Upper lobe of left lung (tissue), 6 donors: Measurements from ENCODE around the gene TRIM27. TPM values are rescaled to one million over a fixed set of nuclear protein-coding genes. Genes with fewer than 3 reads are reported as not detected.

ENCODE experiments used
- ATAC-seq, 2 donors: fragments of 200-7000 bp; cut with Tn5 transposase; one replicate each; pipeline ENCODE4 v1.9.1; 2022; ENCODE audit warnings: mild to moderate bottlenecking in 2 of 2, moderate library complexity in 2 of 2; ENCODE audit not compliant: low FRiP score in 2 of 2
- DNase-seq, 2 donors: peaks; one replicate each; pipeline ENCODE4 v3.0.0-alpha.2; 2019 to 2020
- H3K27ac ChIP-seq, 4 donors: fragments of 200-600 bp; sonication (generic); one replicate each; pipeline ENCODE4 v1.5.1; 2016 to 2019
- H3K27me3 ChIP-seq, 4 donors: fragments of 200-600 bp; sonication (generic); one replicate each; pipeline ENCODE4 v1.5.1; 2017 to 2019
- H3K36me3 ChIP-seq, 4 donors: fragments of 200-600 bp; sonication (generic); one replicate each; pipeline ENCODE4 v1.5.1; 2016 to 2019
- H3K4me1 ChIP-seq, 4 donors: fragments of 200-600 bp; sonication (generic); one replicate each; pipeline ENCODE4 v1.5.1; 2018 to 2019
- H3K4me3 ChIP-seq, 4 donors: fragments of 200-600 bp; sonication (generic); one replicate each; pipeline ENCODE4 v1.5.1; 2017 to 2019; ENCODE audit warnings: mild to moderate bottlenecking in 2 of 4, moderate library complexity in 1 of 4
- H3K9me3 ChIP-seq, 4 donors: fragments of 200-600 bp; sonication (generic); one replicate each; pipeline ENCODE4 v1.5.1; 2018 to 2019
- EP300 ChIP-seq, 4 donors: sonication (generic); formaldehyde crosslinking; IDR thresholded peaks; one replicate each; pipeline ENCODE4 v1.5.1; 2017; ENCODE audit warnings: antibody characterized with exemption in 4 of 4, control low read depth in 2 of 4
- POLR2A ChIP-seq, 4 donors: fragments of 450-650 bp; IDR thresholded peaks; one replicate each; pipeline ENCODE4 v1.5.1; 2016 to 2017; ENCODE audit warnings: antibody characterized with exemption in 4 of 4, mild to moderate bottlenecking in 2 of 4
- POLR2AphosphoS5 ChIP-seq, 2 donors: sonication (generic); formaldehyde crosslinking; IDR thresholded peaks; one replicate each; pipeline ENCODE4 v1.5.1; 2017; ENCODE audit warnings: antibody characterized with exemption in 2 of 2
- WGBS, 2 donors: methylation state at CpG; one replicate each; pipeline ENCODE4 v1.1.5; 2017 to 2018; 5-methylcytosine and 5-hydroxymethylcytosine counted together
- total RNA-seq, 6 donors: library from RNA; depleted of rRNA in 4 of 6; stranded (reverse); fragments of >200 nt in 4 of 6; gene quantifications; one replicate each; pipeline versions ENCODE4 v1.1.0 to v1.2.1, GENCODE V29; 2016 to 2021
- TF ChIP-seq, protein P1 (sequence below), 6 experiments: fragments of 450-650 bp in 4 of 6; fragments of 200-600 bp in 2 of 6; sonication (generic) in 2 of 6; IDR thresholded peaks; one replicate each; pipeline ENCODE4 v1.5.1; 2016 to 2019; ENCODE audit warnings: antibody characterized with exemption in 6 of 6
- donor health status: DM: no; HTN: no; CAD: no; lungs with moderate emphysema.
- donor health status: DM: no; HTN: yes; CAD: no; lungs with severe emphysema.

TRIM27 gene
- total RNA-seq, 6 donors from 2014 or later = 45.8 to 90.1 (median 55.5) TPM

- Histone ChIP-seq H3K4me3 (no peak overlapping the region), H3K27me3 (no peaks in the 10 kb centered on the region), H3K27ac (no peak overlapping the region), H3K36me3 (peaks cover 16 to 79% (median 51%) of the 10 kb centered on the region in 4 donors), H3K4me1 (peaks cover 0 to 4% (median 2%) of the 10 kb centered on the region in 4 donors), H3K9me3 (no peaks in the 10 kb centered on the region)
- 92 to 96% methylated on average over 5 of the region's 5 CpGs for WGBS, 2 donors
- ATAC-seq = no peak
- TF ChIP-seq, protein P1, sequence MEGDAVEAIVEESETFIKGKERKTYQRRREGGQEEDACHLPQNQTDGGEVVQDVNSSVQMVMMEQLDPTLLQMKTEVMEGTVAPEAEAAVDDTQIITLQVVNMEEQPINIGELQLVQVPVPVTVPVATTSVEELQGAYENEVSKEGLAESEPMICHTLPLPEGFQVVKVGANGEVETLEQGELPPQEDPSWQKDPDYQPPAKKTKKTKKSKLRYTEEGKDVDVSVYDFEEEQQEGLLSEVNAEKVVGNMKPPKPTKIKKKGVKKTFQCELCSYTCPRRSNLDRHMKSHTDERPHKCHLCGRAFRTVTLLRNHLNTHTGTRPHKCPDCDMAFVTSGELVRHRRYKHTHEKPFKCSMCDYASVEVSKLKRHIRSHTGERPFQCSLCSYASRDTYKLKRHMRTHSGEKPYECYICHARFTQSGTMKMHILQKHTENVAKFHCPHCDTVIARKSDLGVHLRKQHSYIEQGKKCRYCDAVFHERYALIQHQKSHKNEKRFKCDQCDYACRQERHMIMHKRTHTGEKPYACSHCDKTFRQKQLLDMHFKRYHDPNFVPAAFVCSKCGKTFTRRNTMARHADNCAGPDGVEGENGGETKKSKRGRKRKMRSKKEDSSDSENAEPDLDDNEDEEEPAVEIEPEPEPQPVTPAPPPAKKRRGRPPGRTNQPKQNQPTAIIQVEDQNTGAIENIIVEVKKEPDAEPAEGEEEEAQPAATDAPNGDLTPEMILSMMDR (IDR thresholded peaks at IDR 0.05) = no peak
- TF ChIP-seq POLR2AphosphoS5 (IDR thresholded peaks at IDR 0.05) (no peak), EP300 (IDR thresholded peaks at IDR 0.05) (no peak), POLR2A (IDR thresholded peaks at IDR 0.05) (no peak)
- no peak for DNase-seq
Measured at GRCh38 chr6:28903686-28904085, 20.1 kb downstream of the TRIM27 start.

DNA sequence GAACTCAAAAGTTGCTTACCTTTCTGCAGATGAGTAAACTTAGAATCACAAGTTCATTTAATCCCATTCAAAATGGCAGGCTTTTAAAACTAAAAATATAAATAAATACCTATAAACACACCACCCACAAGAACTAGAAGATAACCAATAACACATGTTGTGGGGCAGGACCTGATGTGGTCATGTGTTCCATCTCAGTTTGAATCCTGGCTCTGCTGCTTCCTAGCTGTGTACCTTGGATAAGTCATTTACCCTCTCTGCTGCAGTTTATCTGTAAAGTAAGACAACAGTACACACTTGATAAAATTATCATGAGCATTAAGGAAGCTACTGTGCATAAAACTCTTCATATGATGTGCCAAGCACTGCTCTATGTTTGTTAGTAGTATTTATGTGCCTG lies 22.0 kb downstream of the TRIM27 start:
- no peak for TF ChIP-seq POLR2AphosphoS5 (IDR thresholded peaks at IDR 0.05)
- H3K9me3 ChIP-seq = no peaks in the 10 kb centered on the region
- ATAC-seq = no peak
- H3K27ac ChIP-seq = no peak overlapping the region
- H3K4me3 ChIP-seq = no peak overlapping the region
- DNase-seq = no peak
- no peaks in the 10 kb centered on the region for H3K27me3 ChIP-seq
- H3K4me1 ChIP-seq = peaks cover 0 to 11% (median 8%) of the 10 kb centered on the region in 4 donors
- H3K36me3 ChIP-seq = peaks cover 16 to 60% (median 43%) of the 10 kb centered on the region in 4 donors

- Histone ChIP-seq H3K4me1 (peaks cover 0 to 11% (median 8%) of the 10 kb centered on the region in 4 donors), H3K9me3 (no peaks in the 10 kb centered on the region), H3K27me3 (no peaks in the 10 kb centered on the region), H3K36me3 (peaks cover 16 to 49% (median 38%) of the 10 kb centered on the region in 4 donors), H3K4me3 (no peak overlapping the region), H3K27ac (no peak overlapping the region)
- DNase-seq (no peak), ATAC-seq (no peak)
- WGBS, 2 donors = 75 to 78% methylated on average over 5 of the region's 5 CpGs
- no peak for TF ChIP-seq POLR2AphosphoS5 (IDR thresholded peaks at IDR 0.05)
- TF ChIP-seq, protein P1 (IDR thresholded peaks at IDR 0.05) = no peak
- no peak for TF ChIP-seq POLR2A (IDR thresholded peaks at IDR 0.05)
- no peak for TF ChIP-seq EP300 (IDR thresholded peaks at IDR 0.05)
Measured at GRCh38 chr6:28900577-28901256, 23.1 kb downstream of the TRIM27 start.

DNA sequence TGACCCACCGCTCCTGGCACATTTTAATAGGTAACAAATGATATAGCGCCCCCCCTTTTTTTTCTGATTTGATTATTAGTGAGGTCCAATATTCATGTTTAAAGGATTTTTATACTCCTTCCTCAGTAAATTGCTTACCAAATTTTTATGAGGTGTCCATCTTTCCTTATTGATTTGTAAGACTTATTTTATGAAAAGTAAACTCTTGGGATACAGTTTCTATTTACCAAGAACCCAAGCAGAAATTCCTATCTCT lies 25.1 kb downstream of the TRIM27 start:
- 79 to 87% methylated on average over 2 of the region's 2 CpGs for WGBS, 2 donors
- Histone ChIP-seq H3K36me3 (peaks cover 8 to 28% (median 23%) of the 10 kb centered on the region in 4 donors), H3K4me1 (peaks cover 0 to 11% (median 8%) of the 10 kb centered on the region in 4 donors), H3K9me3 (no peaks in the 10 kb centered on the region), H3K27ac (no peak overlapping the region), H3K27me3 (no peaks in the 10 kb centered on the region), H3K4me3 (no peak overlapping the region)
- no peak for DNase-seq
- TF ChIP-seq POLR2A (IDR thresholded peaks at IDR 0.05) = no peak
- no peak for TF ChIP-seq POLR2AphosphoS5 (IDR thresholded peaks at IDR 0.05)
- no peak for TF ChIP-seq EP300 (IDR thresholded peaks at IDR 0.05)
- TF ChIP-seq, protein P1 (IDR thresholded peaks at IDR 0.05) = no peak
- no peak for ATAC-seq

GRCh38 chr6:28897369-28897745 lies 26.4 kb downstream of the TRIM27 start:
- Histone ChIP-seq H3K27ac (peak overlapping the region; percentile 93 to 99 (median 96)), H3K36me3 (peaks cover 6 to 15% (median 10%) of the 10 kb centered on the region in 4 donors), H3K4me3 (peak overlapping the region in 3 of 4 donors; percentile 48 to 66 (median 58)), H3K4me1 (peaks cover 0 to 11% (median 8%) of the 10 kb centered on the region in 4 donors), H3K27me3 (no peaks in the 10 kb centered on the region), H3K9me3 (no peaks in the 10 kb centered on the region)
- DNase-seq (no peak), ATAC-seq (no peak)
- no peak for TF ChIP-seq EP300 (IDR thresholded peaks at IDR 0.05)
- no peak for TF ChIP-seq POLR2A (IDR thresholded peaks at IDR 0.05)
- TF ChIP-seq, protein P1 (IDR thresholded peaks at IDR 0.05) = no peak
- TF ChIP-seq POLR2AphosphoS5 (IDR thresholded peaks at IDR 0.05) = no peak
- 0 to 6% methylated on average over 1 of the region's 1 CpG for WGBS, 2 donors
